ENCODE results near the gene KCNC3.

KCNC3 gene

GRCh38 chr19:50309396-50310125, 19.6 kb downstream of the KCNC3 start:
- DNase-seq = no peak

- DNase-seq = no peak
Measured at GRCh38 chr19:50308991-50309390, 20.2 kb downstream of the KCNC3 start.

GRCh38 chr19:50303558-50303957, 25.6 kb downstream of the KCNC3 start:
- no peak for DNase-seq

- no peak for DNase-seq
Measured at GRCh38 chr19:50301607-50301971, 27.6 kb downstream of the KCNC3 start.

GRCh38 chr19:50300814-50301606, 28.2 kb downstream of the KCNC3 start:
- DNase-seq = no peak

- no peak for DNase-seq
Measured at GRCh38 chr19:50300051-50300450, 29.1 kb downstream of the KCNC3 start.

- no peak for DNase-seq
Measured at GRCh38 chr19:50293263-50294004, 35.7 kb downstream of the KCNC3 start.

GRCh38 chr19:50292216-50292827, 36.9 kb downstream of the KCNC3 start:
- DNase-seq = no peak

GRCh38 chr19:50290775-50291174, 38.4 kb downstream of the KCNC3 start:
- DNase-seq = no peak

- DNase-seq = no peak
Measured at GRCh38 chr19:50290011-50290410, 39.2 kb downstream of the KCNC3 start.

- no peak for DNase-seq
Measured at GRCh38 chr19:50288954-50289353, 40.2 kb downstream of the KCNC3 start.

- DNase-seq = no peak
Measured at GRCh38 chr19:50287331-50287730, 41.8 kb downstream of the KCNC3 start.

- no peak for DNase-seq
Measured at GRCh38 chr19:50286443-50286842, 42.7 kb downstream of the KCNC3 start.

GRCh38 chr19:50285833-50286232, 43.3 kb downstream of the KCNC3 start:
- no peak for DNase-seq

GRCh38 chr19:50281491-50281890, 47.7 kb downstream of the KCNC3 start:
- no peak for DNase-seq

- no peak for DNase-seq
Measured at GRCh38 chr19:50280983-50281382, 48.2 kb downstream of the KCNC3 start.

- no peak for DNase-seq
Measured at GRCh38 chr19:50280074-50280473, 49.1 kb downstream of the KCNC3 start.

- DNase-seq = no peak
Measured at GRCh38 chr19:50277966-50278580, 51.1 kb downstream of the KCNC3 start.

GRCh38 chr19:50276370-50277063, 52.7 kb downstream of the KCNC3 start:
- no peak for DNase-seq

GRCh38 chr19:50275577-50276368, 53.4 kb downstream of the KCNC3 start:
- no peak for DNase-seq

- DNase-seq = no peak
Measured at GRCh38 chr19:50273821-50274220, 55.4 kb downstream of the KCNC3 start.

Measured in DMS79 (cell line).